NCI-H2029 (cell line): ENCODE data around the gene ZNF608.

ENCODE experiments used
- DNase-seq: peaks from one replicate; lab custom pipeline; 2025; lab: John Stamatoyannopoulos, UW

The ZNF608 gene

GRCh38 chr5:124738681-124739633, 7.5 kb downstream of the ZNF608 start:
- DNase-seq, result no peak

DNA sequence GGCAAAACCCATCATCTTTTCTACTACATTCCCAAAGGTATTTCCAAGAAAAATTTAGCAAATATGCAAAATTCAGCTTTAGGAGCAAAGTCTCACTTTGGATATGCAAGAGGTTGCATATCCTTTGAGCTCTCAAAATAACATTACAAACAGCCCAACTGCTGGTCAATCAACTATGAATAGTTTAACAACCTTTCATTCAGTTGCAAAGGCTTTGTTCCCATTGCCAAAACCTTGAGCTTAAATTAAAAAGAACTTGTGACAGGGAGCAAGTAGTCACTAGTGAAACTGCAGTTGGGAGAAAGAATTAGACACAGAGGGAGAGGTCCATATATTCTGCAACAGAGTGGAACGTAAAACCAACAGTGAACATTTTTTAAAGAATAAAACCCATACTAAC, 8.8 kb downstream of the ZNF608 start:
- no peak for DNase-seq

- DNase-seq, result no peak
Measured at GRCh38 chr5:124736805-124737188, 9.6 kb downstream of the ZNF608 start.

- no peak for DNase-seq
Measured at GRCh38 chr5:124736082-124736804, 10.2 kb downstream of the ZNF608 start.

GRCh38 chr5:124735169-124735858, 11.1 kb downstream of the ZNF608 start:
- no peak for DNase-seq

- no peak for DNase-seq
Measured at GRCh38 chr5:124734574-124735168, 11.8 kb downstream of the ZNF608 start.

GRCh38 chr5:124733329-124733650, 13.1 kb downstream of the ZNF608 start:
- no peak for DNase-seq

- DNase-seq, result no peak
Measured at GRCh38 chr5:124732428-124733328, 13.8 kb downstream of the ZNF608 start.

- DNase-seq, result no peak
Measured at GRCh38 chr5:124730381-124730780, 16.1 kb downstream of the ZNF608 start.

- DNase-seq, result no peak
Measured at GRCh38 chr5:124729720-124730359, 16.6 kb downstream of the ZNF608 start.

- no peak for DNase-seq
Measured at GRCh38 chr5:124728968-124729332, 17.5 kb downstream of the ZNF608 start.

DNA sequence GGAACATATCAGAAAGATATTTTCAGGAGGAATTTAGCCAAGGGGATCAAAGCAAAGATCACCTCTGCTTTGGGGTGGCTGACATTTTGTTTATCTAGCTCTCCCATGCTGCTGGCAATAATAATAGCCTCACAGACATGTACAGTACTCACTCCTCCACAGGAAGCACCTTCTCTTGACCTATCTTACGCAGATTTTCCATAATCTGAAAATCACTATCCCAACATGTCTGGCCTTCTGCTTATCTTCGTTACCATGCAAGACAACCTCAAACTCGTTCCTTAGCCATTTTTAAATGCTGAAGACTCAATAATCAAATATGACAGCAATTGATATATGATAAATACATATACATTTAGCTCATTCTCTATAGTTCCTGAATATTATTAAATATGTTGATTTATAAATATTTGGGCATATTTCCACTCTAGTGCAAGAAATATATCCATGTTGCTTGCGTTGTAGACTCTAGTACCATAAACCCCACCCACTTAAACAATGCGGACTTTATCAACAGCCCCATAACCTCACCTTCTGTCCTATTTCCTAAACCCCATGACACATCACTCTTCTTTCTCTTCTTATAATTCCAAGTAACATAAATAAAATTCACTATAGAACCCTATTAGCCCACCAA, 18.0 kb downstream of the ZNF608 start:
- no peak for DNase-seq

DNA sequence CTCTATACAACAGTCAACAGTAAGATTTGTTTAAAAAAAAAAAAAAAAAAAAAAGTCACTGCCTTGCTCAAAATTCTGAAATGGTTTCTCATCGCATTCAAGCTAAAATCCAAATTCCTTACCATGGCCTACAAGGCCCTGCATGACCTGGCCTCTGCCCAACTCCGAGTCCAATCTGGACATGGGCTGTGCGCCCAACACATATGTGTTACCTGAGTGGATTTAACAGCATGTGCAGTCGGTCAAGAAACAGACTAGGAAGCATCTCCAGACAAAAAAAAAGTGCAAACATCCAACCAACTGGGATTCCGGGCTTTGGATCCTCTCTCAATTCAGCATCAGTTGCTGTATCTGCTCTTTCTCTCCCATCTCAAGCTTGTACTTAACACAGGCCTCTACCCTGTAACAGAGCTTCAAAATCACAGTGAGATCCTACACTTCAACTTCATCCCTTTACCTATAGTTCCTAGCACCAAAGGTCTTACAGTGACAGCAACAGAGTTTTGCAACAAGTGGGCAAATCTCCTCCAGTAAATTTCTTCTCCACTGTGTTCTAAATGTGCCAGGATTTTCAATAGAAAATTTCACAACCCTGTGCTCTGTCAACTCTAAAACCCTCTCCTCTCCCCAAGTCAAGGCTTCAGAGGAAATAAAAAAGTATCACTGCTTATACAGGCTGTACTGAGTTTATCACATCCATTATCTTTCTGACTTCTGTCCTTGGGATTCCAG, 19.6 kb downstream of the ZNF608 start:
- no peak for DNase-seq

DNA sequence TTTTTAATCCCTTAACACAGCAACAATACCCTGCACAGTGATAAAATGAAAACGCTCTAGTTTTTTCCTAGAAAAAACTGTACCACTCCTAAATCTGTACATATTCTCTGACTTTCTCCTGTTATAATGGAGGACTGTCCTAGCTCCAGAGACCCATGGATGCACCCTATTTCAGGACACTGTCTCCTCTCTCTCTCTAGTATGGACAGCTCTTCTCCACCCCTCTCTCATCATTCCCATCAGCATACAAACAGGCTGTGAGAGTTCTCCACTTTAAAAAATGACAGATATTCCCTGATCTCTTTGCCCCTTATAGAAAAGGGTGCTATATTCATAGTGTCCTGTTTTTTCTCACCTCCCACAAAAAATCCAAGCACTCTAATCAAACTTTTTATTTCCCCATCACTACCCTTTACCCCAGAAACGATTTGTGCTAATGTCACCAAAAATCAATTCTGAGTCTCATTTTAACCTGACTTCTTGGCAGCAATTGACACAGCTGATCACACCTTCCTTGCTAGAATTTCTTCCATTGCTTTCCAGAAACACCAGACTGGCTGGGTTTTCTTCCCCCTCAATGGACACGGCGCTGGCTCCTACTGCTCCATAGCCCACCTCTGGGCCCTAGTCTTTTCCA, 20.7 kb downstream of the ZNF608 start:
- DNase-seq, result no peak

GRCh38 chr5:124725040-124725434, 21.4 kb downstream of the ZNF608 start:
- no peak for DNase-seq

GRCh38 chr5:124724357-124725039, 21.9 kb downstream of the ZNF608 start:
- no peak for DNase-seq

DNA sequence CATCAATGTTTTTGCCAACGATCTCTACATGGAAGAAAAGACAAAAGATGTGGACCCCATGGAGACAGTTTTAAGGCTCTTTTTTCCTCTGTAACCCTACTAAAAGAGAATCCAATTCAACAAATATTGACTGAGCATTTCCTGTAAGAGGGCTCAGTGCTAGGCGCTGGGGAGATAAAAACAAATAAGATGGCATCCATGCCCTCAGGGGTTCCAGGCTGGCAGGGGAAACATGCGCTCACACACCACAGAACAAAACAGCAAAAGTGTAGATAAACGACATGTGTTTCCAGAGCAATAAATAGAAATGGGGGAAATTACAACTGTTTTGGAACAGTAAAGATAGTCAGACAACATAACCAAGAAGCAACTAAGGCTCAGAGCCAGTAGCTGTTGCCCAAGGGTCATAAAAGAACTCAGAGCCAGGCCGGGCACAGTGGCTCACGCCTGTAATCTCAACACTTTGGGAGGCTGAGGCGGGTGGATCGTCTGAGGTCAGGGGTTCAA, 25.2 kb downstream of the ZNF608 start:
- DNase-seq, result no peak

- no peak for DNase-seq
Measured at GRCh38 chr5:124720593-124720992, 25.8 kb downstream of the ZNF608 start.
